Measurements from ENCODE around the gene PDE7B. TPM values are rescaled to one million over a fixed set of nuclear protein-coding genes. Genes with fewer than 3 reads are reported as not detected.

Gene PDE7B
- total RNA-seq, 1 experiment from 2014 or later = 0.03 TPM

DNA sequence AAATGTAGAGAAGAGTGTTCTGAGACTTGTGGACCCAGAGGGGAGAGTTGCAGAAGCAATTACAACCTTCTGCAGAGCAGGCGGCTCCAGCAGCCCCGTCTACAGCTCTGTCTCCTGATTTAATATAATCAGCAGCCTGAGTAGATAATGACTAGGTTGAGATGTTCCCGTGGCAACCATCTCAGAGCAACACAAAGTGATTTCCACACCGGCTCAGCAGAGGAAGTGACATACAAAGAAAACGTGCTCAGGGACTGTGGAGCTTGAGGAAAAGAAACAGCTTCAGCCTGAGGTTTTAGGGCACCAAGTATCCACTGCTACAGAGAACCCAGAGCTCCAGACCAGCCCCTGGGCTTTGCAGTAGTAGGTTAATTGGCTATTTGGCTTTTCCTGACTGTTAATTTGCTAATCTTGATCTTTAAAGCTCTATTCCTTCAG, 262.3 kb downstream of the PDE7B start:
- Histone ChIP-seq H3K4me1 (ENCODE audit: control insufficient read depth, insufficient read depth, low read length) (no peaks in the 10 kb centered on the region), H3K9me3 (ENCODE audit: control insufficient read depth, insufficient read depth, low read depth, low read length) (no peaks in the 10 kb centered on the region), H3K27ac (ENCODE audit: low read length) (no peak overlapping the region), H3K27me3 (ENCODE audit: control insufficient read depth, insufficient read depth, low read length) (no peaks in the 10 kb centered on the region), H3K36me3 (ENCODE audit: control insufficient read depth, insufficient read depth, low read length) (no peaks in the 10 kb centered on the region), H3K4me3 (ENCODE audit: low read depth in 2 of 2, low read length in 2 of 2) (no peak overlapping the region)
- ChIA-PET CTCF (no interaction called here), POLR2A (no interaction called here)
- no TSS peak for BruUV-seq (replicated peaks)
- in situ Hi-C loops (cut with HindIII; ENCODE audit: low pct_unique_long_range_greater_than_20kb, low sequenced_read_pairs) (no loop called here), intact Hi-C loops (cut with micrococcal nuclease; ENCODE audit: unreplicated experiment) (no loop called here)
- no peak for DNase-seq (ENCODE audit: low read depth, low spot score)
- TF ChIP-seq, protein P1, sequence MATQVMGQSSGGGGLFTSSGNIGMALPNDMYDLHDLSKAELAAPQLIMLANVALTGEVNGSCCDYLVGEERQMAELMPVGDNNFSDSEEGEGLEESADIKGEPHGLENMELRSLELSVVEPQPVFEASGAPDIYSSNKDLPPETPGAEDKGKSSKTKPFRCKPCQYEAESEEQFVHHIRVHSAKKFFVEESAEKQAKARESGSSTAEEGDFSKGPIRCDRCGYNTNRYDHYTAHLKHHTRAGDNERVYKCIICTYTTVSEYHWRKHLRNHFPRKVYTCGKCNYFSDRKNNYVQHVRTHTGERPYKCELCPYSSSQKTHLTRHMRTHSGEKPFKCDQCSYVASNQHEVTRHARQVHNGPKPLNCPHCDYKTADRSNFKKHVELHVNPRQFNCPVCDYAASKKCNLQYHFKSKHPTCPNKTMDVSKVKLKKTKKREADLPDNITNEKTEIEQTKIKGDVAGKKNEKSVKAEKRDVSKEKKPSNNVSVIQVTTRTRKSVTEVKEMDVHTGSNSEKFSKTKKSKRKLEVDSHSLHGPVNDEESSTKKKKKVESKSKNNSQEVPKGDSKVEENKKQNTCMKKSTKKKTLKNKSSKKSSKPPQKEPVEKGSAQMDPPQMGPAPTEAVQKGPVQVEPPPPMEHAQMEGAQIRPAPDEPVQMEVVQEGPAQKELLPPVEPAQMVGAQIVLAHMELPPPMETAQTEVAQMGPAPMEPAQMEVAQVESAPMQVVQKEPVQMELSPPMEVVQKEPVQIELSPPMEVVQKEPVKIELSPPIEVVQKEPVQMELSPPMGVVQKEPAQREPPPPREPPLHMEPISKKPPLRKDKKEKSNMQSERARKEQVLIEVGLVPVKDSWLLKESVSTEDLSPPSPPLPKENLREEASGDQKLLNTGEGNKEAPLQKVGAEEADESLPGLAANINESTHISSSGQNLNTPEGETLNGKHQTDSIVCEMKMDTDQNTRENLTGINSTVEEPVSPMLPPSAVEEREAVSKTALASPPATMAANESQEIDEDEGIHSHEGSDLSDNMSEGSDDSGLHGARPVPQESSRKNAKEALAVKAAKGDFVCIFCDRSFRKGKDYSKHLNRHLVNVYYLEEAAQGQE (IDR thresholded peaks at IDR 0.05; ENCODE audit: insufficient read depth in 1 of 2, low read depth in 2 of 2, low read length in 1 of 2) = no peak
- TF ChIP-seq TCF7L2 (IDR thresholded peaks at IDR 0.05; ENCODE audit: low read depth, low read length) (no peak), SIN3A (IDR thresholded peaks at IDR 0.05; ENCODE audit: borderline replicate concordance, insufficient read depth, low read depth, low read length) (no peak), POLR2AphosphoS5 (IDR thresholded peaks at IDR 0.05; ENCODE audit: low read depth, low read length) (no peak)
- TF ChIP-seq, protein P2, sequence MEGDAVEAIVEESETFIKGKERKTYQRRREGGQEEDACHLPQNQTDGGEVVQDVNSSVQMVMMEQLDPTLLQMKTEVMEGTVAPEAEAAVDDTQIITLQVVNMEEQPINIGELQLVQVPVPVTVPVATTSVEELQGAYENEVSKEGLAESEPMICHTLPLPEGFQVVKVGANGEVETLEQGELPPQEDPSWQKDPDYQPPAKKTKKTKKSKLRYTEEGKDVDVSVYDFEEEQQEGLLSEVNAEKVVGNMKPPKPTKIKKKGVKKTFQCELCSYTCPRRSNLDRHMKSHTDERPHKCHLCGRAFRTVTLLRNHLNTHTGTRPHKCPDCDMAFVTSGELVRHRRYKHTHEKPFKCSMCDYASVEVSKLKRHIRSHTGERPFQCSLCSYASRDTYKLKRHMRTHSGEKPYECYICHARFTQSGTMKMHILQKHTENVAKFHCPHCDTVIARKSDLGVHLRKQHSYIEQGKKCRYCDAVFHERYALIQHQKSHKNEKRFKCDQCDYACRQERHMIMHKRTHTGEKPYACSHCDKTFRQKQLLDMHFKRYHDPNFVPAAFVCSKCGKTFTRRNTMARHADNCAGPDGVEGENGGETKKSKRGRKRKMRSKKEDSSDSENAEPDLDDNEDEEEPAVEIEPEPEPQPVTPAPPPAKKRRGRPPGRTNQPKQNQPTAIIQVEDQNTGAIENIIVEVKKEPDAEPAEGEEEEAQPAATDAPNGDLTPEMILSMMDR (IDR thresholded peaks at IDR 0.05) = no peak
- no peak for ATAC-seq

DNA sequence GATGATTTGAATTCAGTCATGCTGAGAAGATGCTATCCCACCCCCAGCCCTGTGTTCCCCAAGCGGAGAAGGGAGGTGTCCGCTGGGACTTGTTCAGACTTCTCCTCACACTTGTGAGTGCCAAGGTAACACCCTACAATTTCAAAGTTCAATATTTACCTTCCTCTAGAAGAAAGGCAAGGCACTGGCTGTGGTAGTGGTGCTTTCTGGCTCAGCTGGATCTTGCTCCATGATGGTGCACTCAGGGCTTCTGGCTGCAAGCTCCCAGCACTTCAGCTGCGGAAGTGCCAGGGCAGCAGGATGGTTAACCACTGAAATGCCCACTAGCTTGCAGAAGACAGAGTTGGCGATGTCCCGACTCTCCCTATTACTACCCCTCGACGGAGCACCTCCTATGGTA, 263.2 kb downstream of the PDE7B start:
- ATAC-seq (no peak), DNase-seq (ENCODE audit: low read depth, low spot score) (no peak)
- no peak for TF ChIP-seq POLR2AphosphoS5 (IDR thresholded peaks at IDR 0.05; ENCODE audit: low read depth, low read length)
- TF ChIP-seq TCF7L2 (IDR thresholded peaks at IDR 0.05; ENCODE audit: low read depth, low read length) = no peak
- TF ChIP-seq, protein P1 (IDR thresholded peaks at IDR 0.05; ENCODE audit: insufficient read depth in 1 of 2, low read depth in 2 of 2, low read length in 1 of 2) = no peak
- no peak for TF ChIP-seq SIN3A (IDR thresholded peaks at IDR 0.05; ENCODE audit: borderline replicate concordance, insufficient read depth, low read depth, low read length)
- Histone ChIP-seq H3K4me3 (ENCODE audit: low read depth in 2 of 2, low read length in 2 of 2) (no peak overlapping the region), H3K27ac (ENCODE audit: low read length) (no peak overlapping the region), H3K9me3 (ENCODE audit: control insufficient read depth, insufficient read depth, low read depth, low read length) (no peaks in the 10 kb centered on the region), H3K4me1 (ENCODE audit: control insufficient read depth, insufficient read depth, low read length) (no peaks in the 10 kb centered on the region), H3K36me3 (ENCODE audit: control insufficient read depth, insufficient read depth, low read length) (no peaks in the 10 kb centered on the region), H3K27me3 (ENCODE audit: control insufficient read depth, insufficient read depth, low read length) (no peaks in the 10 kb centered on the region)
- intact Hi-C loops (cut with micrococcal nuclease; ENCODE audit: unreplicated experiment) (no loop called here), in situ Hi-C loops (cut with HindIII; ENCODE audit: low pct_unique_long_range_greater_than_20kb, low sequenced_read_pairs) (no loop called here)
- POLR2A ChIA-PET = no interaction called here
- no TSS peak for BruUV-seq (replicated peaks)
- CTCF ChIA-PET = no interaction called here

Data from Panc1 (cell line).